ENCODE results near the gene HOXB1. TPM values are rescaled to one million over a fixed set of nuclear protein-coding genes. Genes with fewer than 3 reads are reported as not detected.
A peak's percentile ranks its signal among the peaks of the same experiment; 100 is the strongest.

HOXB1 gene
- total RNA-seq, 4 donors from 2014 or later, result not detected

DNA sequence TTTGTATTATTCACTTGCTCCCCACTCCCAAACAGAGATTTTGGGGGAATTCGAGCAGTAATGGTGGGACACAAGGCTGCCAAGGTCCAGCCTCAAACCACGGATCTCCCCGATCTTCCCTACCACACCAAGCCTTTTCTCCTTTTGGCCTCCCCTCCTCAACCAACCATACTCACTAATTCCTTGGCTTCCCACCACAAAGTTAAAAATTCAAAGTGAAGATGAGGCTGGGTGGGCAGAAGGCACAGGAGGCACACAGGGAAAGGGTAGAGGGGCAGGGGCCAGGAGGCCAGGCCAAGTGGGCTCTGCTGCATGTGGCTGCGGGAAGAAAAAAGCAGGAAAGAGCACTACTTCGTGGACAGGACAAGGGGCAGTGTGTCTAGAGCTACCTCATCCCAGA is 32.1 kb upstream of the HOXB1 start:
- Histone ChIP-seq H3K36me3 (no peaks in the 10 kb centered on the region), H3K4me1 (peaks cover 78% of the 10 kb centered on the region), H3K4me3 (peak overlapping the region; percentile 61), H3K27me3 (peaks cover 6% of the 10 kb centered on the region), H3K27ac (peak overlapping the region; percentile 74), H3K9me3 (no peaks in the 10 kb centered on the region)
- no peak for DNase-seq (ENCODE audit: low spot score in 2 of 2)
- TF ChIP-seq, protein P1, sequence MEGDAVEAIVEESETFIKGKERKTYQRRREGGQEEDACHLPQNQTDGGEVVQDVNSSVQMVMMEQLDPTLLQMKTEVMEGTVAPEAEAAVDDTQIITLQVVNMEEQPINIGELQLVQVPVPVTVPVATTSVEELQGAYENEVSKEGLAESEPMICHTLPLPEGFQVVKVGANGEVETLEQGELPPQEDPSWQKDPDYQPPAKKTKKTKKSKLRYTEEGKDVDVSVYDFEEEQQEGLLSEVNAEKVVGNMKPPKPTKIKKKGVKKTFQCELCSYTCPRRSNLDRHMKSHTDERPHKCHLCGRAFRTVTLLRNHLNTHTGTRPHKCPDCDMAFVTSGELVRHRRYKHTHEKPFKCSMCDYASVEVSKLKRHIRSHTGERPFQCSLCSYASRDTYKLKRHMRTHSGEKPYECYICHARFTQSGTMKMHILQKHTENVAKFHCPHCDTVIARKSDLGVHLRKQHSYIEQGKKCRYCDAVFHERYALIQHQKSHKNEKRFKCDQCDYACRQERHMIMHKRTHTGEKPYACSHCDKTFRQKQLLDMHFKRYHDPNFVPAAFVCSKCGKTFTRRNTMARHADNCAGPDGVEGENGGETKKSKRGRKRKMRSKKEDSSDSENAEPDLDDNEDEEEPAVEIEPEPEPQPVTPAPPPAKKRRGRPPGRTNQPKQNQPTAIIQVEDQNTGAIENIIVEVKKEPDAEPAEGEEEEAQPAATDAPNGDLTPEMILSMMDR (IDR thresholded peaks at IDR 0.05), result no peak
- TF ChIP-seq POLR2A (IDR thresholded peaks at IDR 0.05), result no peak
- no peak for TF ChIP-seq POLR2AphosphoS5 (IDR thresholded peaks at IDR 0.05)
- TF ChIP-seq EP300 (IDR thresholded peaks at IDR 0.05), result no peak
- 63% methylated on average over 5 of the region's 5 CpGs for WGBS

DNA sequence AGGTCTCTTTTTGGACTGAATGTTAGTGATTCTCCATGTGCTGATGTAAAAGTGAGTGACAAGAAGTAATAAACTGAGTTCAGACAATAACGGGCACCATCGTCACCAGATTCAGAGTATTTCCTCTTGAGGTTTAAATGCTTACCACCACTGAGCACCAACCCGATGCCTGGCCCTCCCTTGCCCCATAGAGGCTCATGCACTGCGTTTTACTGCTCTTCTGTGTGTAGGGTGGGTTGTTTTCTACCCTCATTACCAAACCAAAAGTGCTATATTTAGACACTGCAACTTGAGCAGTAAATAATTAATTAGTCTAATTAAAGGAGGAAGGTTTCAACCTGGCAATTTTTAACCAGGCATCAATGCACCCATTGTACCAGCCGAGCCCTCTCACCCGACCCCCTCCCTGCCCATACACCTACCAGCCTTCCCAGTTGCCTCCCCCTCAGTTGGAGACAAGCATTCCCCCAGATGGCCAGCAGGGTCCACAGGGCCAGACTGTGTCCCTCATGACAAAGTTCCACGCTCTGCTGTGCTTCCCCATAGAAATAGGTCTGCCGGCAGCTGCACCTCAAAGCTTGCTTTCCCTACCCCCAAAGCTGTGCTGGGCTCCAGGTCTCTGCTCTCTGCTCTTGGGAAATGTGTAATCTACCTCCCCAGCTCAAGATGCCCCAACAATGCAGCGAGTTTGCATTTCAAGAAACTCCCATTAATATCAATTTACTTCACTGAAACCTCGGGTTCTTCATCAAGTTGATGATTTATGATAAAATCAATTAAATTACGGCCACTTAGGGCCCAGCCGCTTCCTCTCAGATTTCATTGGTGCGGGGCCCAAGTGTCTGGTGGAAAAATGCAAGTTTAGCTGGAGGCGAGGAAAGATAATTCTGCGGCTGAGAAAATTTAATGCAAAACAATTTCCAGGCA is 31.3 kb upstream of the HOXB1 start:
- Histone ChIP-seq H3K27ac (peak overlapping the region; percentile 15), H3K4me1 (peaks cover 78% of the 10 kb centered on the region)

DNA sequence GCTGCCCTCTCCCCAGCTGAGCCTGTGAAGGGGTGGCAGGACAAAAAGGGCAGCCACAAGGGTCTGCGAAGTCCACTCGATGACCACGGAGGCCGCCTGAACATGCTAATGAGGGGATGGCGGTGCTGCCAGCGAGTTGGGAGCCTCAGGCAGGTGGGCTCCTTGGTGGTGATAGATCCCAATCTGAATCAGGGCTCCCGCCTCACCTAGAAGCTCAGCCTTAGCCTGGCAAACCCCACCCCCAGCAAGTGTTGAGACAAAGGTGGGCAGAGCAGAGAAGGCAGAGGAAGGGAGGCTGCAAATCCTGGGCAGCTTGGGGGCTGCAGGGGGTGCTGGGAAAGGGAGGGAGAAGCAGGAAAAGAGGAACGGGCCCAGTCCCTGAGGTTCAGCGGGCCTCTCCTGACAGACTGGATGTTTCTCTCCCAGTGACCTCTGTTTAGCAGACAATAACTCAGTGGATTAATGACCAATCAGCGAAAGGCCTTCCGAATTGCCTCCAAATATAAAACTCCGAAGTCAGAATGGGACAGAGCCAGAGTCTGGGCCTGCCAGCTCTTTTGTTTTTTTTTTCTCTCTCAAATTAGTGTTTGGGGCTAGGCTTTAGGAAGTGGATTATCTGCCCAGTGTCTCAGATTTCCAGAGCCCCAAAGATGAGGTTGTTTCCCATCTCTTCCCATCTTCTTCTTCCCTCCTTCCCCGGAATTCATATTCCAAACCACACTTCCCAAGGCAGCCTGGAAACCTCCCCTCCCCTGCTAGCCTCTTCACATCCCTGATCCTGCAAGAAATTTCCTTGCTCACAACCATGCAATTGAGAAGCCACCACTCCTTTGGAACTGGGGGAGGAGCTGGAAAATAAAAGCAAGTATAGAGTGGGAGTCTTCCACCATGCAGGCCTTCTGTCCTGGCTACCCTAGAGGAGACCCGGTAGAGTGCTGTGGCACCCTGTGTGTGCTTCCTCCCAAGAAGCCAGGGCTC is 29.3 kb upstream of the HOXB1 start:
- Histone ChIP-seq H3K27me3 (peaks cover 3% of the 10 kb centered on the region), H3K4me3 (peak overlapping the region; percentile 54), H3K4me1 (peaks cover 94% of the 10 kb centered on the region), H3K36me3 (no peaks in the 10 kb centered on the region), H3K9me3 (no peaks in the 10 kb centered on the region), H3K27ac (peak overlapping the region; percentile 85)
- TF ChIP-seq POLR2AphosphoS5 (IDR thresholded peaks at IDR 0.05), result no peak
- DNase-seq (ENCODE audit: low spot score in 2 of 2), result no peak
- 73% methylated on average over 14 of the region's 14 CpGs for WGBS

More for the DNA sequence above, 31.3 kb upstream of the HOXB1 start:
- no peaks in the 10 kb centered on the region for H3K36me3 ChIP-seq
- H3K27me3 ChIP-seq, result peaks cover 5% of the 10 kb centered on the region
- H3K4me3 ChIP-seq, result no peak overlapping the region
- DNase-seq (ENCODE audit: low spot score in 2 of 2), result no peak
- H3K9me3 ChIP-seq, result no peaks in the 10 kb centered on the region
- no peak for TF ChIP-seq EP300 (IDR thresholded peaks at IDR 0.05)
- TF ChIP-seq, protein P1 (IDR thresholded peaks at IDR 0.05), result peak in 1 of 2 donors; percentile 18
- no peak for TF ChIP-seq POLR2A (IDR thresholded peaks at IDR 0.05)
- no peak for TF ChIP-seq POLR2AphosphoS5 (IDR thresholded peaks at IDR 0.05)
- 78% methylated on average over 15 of the region's 15 CpGs for WGBS

DNA sequence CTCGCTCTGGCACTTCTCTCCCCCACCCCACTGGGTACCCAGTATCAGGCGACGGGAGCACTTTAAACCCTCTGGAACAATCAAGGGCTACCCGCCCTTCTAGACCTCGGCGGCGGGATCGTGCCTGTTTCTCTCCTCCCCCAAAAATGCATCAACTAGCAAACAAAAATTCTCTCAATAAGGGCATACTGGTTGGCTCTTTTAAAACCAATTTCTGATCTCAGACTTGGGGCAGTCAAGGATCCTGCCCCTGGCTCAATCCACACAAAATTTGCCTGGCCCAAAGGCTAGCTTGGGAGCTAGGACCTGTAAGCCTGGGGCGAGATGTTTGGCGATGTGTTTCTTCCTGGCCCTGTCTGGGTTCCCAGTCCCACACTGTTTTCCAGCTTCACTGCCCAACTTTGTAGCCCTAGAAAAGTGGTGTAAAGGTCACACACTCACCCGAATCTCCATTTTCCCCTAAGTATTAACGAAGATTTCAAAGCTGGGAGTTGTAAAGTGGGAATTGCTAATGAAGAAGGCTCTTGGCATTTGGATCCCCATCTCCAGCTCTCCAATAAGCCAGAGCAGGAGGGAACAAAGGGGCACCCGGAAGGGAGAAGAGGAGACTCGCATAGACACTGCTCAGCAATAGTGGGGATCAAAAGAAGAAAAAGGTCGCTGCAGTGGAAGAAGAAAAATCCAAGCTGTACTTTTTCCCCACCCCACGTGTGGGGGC is 28.5 kb upstream of the HOXB1 start:
- DNase-seq (ENCODE audit: low spot score in 2 of 2), result no peak
- 81% methylated on average over 16 of the region's 16 CpGs for WGBS
- H3K4me3 ChIP-seq, result peak overlapping the region; percentile 54
- no peaks in the 10 kb centered on the region for H3K9me3 ChIP-seq
- H3K36me3 ChIP-seq, result no peaks in the 10 kb centered on the region
- TF ChIP-seq, protein P1 (IDR thresholded peaks at IDR 0.05), result no peak
- no peak for TF ChIP-seq POLR2A (IDR thresholded peaks at IDR 0.05)
- no peak for TF ChIP-seq EP300 (IDR thresholded peaks at IDR 0.05)
- TF ChIP-seq POLR2AphosphoS5 (IDR thresholded peaks at IDR 0.05), result no peak
- peaks cover 3% of the 10 kb centered on the region for H3K27me3 ChIP-seq
- H3K27ac ChIP-seq, result peak overlapping the region; percentile 85
- peaks cover 91% of the 10 kb centered on the region for H3K4me1 ChIP-seq

DNA sequence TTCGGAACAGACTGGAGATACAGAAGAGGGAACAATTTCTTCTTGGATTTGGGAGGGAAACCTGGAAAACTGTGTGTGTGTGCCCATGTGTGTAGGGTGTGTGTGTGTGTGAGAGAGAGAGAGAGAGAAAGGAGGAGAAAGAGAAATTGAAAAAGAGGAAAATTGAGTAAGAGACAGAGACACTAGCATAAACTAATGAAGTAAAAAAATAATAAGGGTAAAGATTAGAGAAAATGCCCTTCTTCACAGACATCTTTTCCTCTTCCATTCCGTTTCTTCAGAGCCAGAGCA is 28.0 kb upstream of the HOXB1 start:
- peak overlapping the region; percentile 85 for H3K27ac ChIP-seq
- H3K27me3 ChIP-seq, result no peaks in the 10 kb centered on the region
- DNase-seq (ENCODE audit: low spot score in 2 of 2), result no peak
- H3K36me3 ChIP-seq, result no peaks in the 10 kb centered on the region
- peaks cover 91% of the 10 kb centered on the region for H3K4me1 ChIP-seq
- H3K4me3 ChIP-seq, result peak overlapping the region; percentile 54
- H3K9me3 ChIP-seq, result no peaks in the 10 kb centered on the region
- TF ChIP-seq EP300 (IDR thresholded peaks at IDR 0.05) (no peak), POLR2AphosphoS5 (IDR thresholded peaks at IDR 0.05) (no peak), POLR2A (IDR thresholded peaks at IDR 0.05) (no peak)
- TF ChIP-seq, protein P1 (IDR thresholded peaks at IDR 0.05), result no peak
- WGBS, result 79% methylated on average over 2 of the region's 2 CpGs

Data from suprapubic skin (tissue), 4 donors.